ENCODE results near the gene AQP4.

AQP4 gene

DNA sequence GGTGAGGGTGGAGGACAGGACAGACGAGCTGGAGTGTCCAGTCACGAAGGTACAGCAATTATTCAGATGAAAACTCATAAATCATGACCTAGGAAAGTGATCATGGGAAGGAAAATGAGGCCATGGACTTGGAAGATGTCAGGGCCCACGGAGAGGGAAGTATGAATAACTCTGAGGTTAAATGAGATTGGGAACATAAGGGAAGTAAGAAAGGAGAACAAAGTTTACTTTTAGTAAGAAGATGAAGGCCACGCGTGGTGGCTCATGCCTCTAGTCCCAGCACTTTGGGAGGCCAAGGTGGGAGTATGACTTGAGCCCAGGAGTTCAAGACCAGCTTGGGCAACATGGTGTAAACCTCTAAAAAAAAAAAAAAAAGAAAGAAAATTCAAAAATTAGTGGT lies 56.2 kb downstream of the AQP4 start:
- Histone ChIP-seq H3K27ac (ENCODE audit: insufficient read depth, low read depth, low read length, poor library complexity, severe bottlenecking) (no peak overlapping the region), H3K4me3 (ENCODE audit: insufficient read depth, low read depth, low read length) (no peak overlapping the region), H3K27me3 (ENCODE audit: control insufficient read depth, insufficient read depth, low read length, poor library complexity, severe bottlenecking) (no peaks in the 10 kb centered on the region), H3K9me3 (ENCODE audit: control insufficient read depth, low read length) (no peaks in the 10 kb centered on the region), H3K4me1 (ENCODE audit: control insufficient read depth, insufficient read depth, low read length) (peaks cover 6% of the 10 kb centered on the region), H3K36me3 (ENCODE audit: control insufficient read depth, insufficient read depth, low read length) (no peaks in the 10 kb centered on the region)
- WGBS, 2 experiments = 90 to 93% methylated on average over 5 of the region's 5 CpGs

DNA sequence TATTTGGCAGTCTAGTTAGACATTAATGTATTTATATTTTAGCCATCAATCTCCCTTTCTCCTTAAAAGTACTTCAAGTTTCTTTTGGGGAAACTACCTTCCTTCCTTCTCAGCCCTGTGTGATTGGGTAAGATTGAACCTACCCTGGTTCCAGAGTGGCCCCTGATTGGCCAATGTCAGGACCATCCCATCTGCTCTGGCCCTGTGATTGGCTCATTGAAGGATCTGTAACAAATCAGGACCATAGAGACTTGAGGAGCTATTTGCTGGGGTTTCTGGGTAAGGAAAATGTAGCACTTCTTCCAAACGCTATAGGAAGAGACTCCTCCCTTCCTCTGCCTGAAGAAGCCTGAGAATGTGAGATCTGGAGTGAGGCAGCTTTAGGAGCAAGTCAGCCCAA lies 59.3 kb downstream of the AQP4 start:
- Histone ChIP-seq H3K27ac (ENCODE audit: insufficient read depth, low read depth, low read length, poor library complexity, severe bottlenecking) (no peak overlapping the region), H3K9me3 (ENCODE audit: control insufficient read depth, low read length) (no peaks in the 10 kb centered on the region), H3K4me3 (ENCODE audit: insufficient read depth, low read depth, low read length) (no peak overlapping the region), H3K27me3 (ENCODE audit: control insufficient read depth, insufficient read depth, low read length, poor library complexity, severe bottlenecking) (no peaks in the 10 kb centered on the region), H3K4me1 (ENCODE audit: control insufficient read depth, insufficient read depth, low read length) (peaks cover 14% of the 10 kb centered on the region), H3K36me3 (ENCODE audit: control insufficient read depth, insufficient read depth, low read length) (no peaks in the 10 kb centered on the region)
- WGBS, 2 experiments = 92 to 100% methylated on average over 1 of the region's 1 CpG

DNA sequence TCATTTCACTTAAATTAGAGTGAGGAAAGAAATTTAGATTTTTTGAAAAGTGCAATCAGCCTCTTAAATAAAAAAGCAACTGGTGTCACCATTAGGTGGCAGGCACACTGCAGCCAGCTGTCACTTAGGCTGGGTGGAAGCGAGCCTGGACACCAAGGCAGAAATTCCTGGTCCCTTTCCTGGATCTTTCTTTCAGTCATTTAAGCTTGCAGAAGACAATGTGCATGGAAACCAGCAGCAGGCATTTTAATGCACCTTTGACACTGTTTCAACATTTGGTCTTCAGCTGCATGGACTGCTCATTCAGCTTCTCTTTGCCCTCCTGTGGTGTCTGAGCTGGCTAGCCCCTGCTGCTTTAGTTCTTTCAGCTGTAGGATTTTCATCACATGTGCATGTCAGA lies 61.0 kb downstream of the AQP4 start:
- H3K4me1 ChIP-seq (ENCODE audit: control insufficient read depth, insufficient read depth, low read length) = peaks cover 14% of the 10 kb centered on the region
- H3K9me3 ChIP-seq (ENCODE audit: control insufficient read depth, low read length) = peaks cover 3% of the 10 kb centered on the region
- 18 to 36% methylated on average over 1 of the region's 1 CpG for WGBS, 2 experiments
- H3K4me3 ChIP-seq (ENCODE audit: insufficient read depth, low read depth, low read length) = no peak overlapping the region
- no peaks in the 10 kb centered on the region for H3K27me3 ChIP-seq (ENCODE audit: control insufficient read depth, insufficient read depth, low read length, poor library complexity, severe bottlenecking)
- no peaks in the 10 kb centered on the region for H3K36me3 ChIP-seq (ENCODE audit: control insufficient read depth, insufficient read depth, low read length)
- no peak overlapping the region for H3K27ac ChIP-seq (ENCODE audit: insufficient read depth, low read depth, low read length, poor library complexity, severe bottlenecking)

DNA sequence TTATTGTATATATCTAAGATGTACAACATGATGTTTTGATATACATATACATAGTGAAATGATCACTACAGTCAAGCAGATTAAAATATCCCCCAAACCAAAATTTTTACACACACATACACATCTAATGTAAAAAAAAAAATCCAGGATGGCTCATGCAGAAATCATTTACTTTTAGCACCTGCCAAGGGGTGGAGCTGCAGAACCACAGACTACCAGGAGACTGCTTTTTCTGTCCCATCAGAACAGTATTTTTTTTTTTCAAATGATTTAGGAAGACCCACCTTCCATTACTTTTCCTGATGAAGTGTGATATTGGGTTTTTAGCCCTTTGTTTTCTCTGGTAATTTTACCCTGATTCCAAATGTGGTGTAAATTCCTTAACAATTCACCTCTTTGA lies 61.9 kb downstream of the AQP4 start:
- Histone ChIP-seq H3K9me3 (ENCODE audit: control insufficient read depth, low read length) (peaks cover 3% of the 10 kb centered on the region), H3K36me3 (ENCODE audit: control insufficient read depth, insufficient read depth, low read length) (no peaks in the 10 kb centered on the region), H3K4me3 (ENCODE audit: insufficient read depth, low read depth, low read length) (no peak overlapping the region), H3K4me1 (ENCODE audit: control insufficient read depth, insufficient read depth, low read length) (peaks cover 14% of the 10 kb centered on the region), H3K27ac (ENCODE audit: insufficient read depth, low read depth, low read length, poor library complexity, severe bottlenecking) (no peak overlapping the region), H3K27me3 (ENCODE audit: control insufficient read depth, insufficient read depth, low read length, poor library complexity, severe bottlenecking) (no peaks in the 10 kb centered on the region)

DNA sequence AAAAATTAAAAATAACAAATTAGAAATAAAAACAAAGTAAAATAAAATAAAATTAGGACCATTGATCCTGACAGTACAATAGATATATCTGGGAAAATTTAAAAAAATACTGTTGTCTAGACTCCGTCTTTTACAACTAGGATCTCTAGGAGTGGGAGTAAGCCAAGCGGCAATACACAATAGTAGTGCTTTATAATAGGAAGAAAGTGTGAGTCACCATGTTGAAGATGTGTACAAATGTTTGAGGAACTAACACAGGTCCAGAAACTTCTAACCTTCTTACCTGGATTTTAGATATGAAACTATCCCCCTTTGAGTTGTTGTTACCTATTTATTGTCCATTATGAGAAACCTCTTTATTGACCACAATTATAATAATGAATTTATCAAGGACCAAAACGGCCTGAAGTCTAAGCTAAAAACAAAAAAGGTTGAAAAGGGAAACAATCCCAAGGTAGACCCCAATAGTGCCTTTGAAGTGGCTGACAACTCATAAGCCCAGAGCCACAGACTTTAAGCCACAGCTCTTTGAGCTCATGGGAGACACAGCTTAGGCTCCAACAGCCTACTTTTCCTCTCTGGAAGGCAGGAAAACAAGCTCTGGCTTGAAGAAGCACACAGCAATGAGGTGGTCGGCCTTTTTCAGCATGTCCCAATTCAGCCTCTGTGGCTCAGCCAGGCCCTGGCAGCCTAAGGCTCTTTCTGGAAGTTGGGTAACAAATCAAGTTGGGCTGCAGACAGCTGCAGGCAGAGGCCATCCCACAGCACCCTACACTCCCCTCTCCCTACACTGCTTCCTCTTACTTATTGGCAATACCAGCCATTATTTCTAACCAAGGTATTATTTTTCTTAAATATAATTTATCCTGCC lies 62.9 kb downstream of the AQP4 start:
- Histone ChIP-seq H3K27me3 (ENCODE audit: control insufficient read depth, insufficient read depth, low read length, poor library complexity, severe bottlenecking) (no peaks in the 10 kb centered on the region), H3K36me3 (ENCODE audit: control insufficient read depth, insufficient read depth, low read length) (no peaks in the 10 kb centered on the region), H3K27ac (ENCODE audit: insufficient read depth, low read depth, low read length, poor library complexity, severe bottlenecking) (no peak overlapping the region), H3K4me3 (ENCODE audit: insufficient read depth, low read depth, low read length) (no peak overlapping the region), H3K4me1 (ENCODE audit: control insufficient read depth, insufficient read depth, low read length) (peaks cover 14% of the 10 kb centered on the region), H3K9me3 (ENCODE audit: control insufficient read depth, low read length) (peaks cover 3% of the 10 kb centered on the region)
- WGBS, 2 experiments = 83 to 87% methylated on average over 4 of the region's 4 CpGs
